AG10803 (cell line): ENCODE measurements around the gene RGS17.
"Not testable (repeated sequence)": the region's sequence is repeated elsewhere in the genome, so short reads cannot be mapped to it uniquely, and the experiment has no call there.

Experiments
- DNase-seq: peaks from one replicate; pipeline ENCODE4 v3.0.0; 2010; ENCODE audit warnings: low read depth
- H3K4me3 ChIP-seq: 2 replicates; pipeline ENCODE4 v1.5.1; 2011; ENCODE audit warnings: mild to moderate bottlenecking, low read length, control low read depth
- CTCF ChIP-seq: conservative IDR thresholded peaks from 2 replicates; pipeline ENCODE4 v1.5.1; 2011; ENCODE audit warnings: mild to moderate bottlenecking, low read length, control low read depth, inconsistent platforms

The RGS17 gene

GRCh38 chr6:153126218-153126617 is 4.9 kb downstream of the RGS17 start:
- no peak for DNase-seq
- no peak for TF ChIP-seq CTCF
- no peak overlapping the region for H3K4me3 ChIP-seq

- no peak for TF ChIP-seq CTCF
- no peak for DNase-seq
- H3K4me3 ChIP-seq, result no peak overlapping the region
These were observed 6.0 kb downstream of the RGS17 start for GRCh38 chr6:153125032-153125431.

GRCh38 chr6:153123801-153124200 is 7.3 kb downstream of the RGS17 start:
- DNase-seq, result no peak
- TF ChIP-seq CTCF, result no peak
- H3K4me3 ChIP-seq, result no peak overlapping the region

- no peak for DNase-seq
- no peak for TF ChIP-seq CTCF
- no peak overlapping the region for H3K4me3 ChIP-seq
These were observed 9.8 kb downstream of the RGS17 start for GRCh38 chr6:153121311-153121710.

- peak; percentile 70 for DNase-seq
- TF ChIP-seq CTCF, result no peak
- no peak overlapping the region for H3K4me3 ChIP-seq
These were observed 12.8 kb downstream of the RGS17 start for GRCh38 chr6:153117986-153118879.

- DNase-seq, H3K4me3 ChIP-seq: not testable (repeated sequence)
These were observed 20.0 kb downstream of the RGS17 start for GRCh38 chr6:153111082-153111481.

GRCh38 chr6:153110612-153111011 is 20.5 kb downstream of the RGS17 start:
- not testable (repeated sequence) for H3K4me3 ChIP-seq, DNase-seq

GRCh38 chr6:153108315-153108714 is 22.8 kb downstream of the RGS17 start:
- H3K4me3 ChIP-seq, result no peak overlapping the region
- TF ChIP-seq CTCF, result peak; percentile 61
- DNase-seq, result peak; percentile 44
